ENCODE data around the gene TRAPPC8. TPM values are rescaled to one million over a fixed set of nuclear protein-coding genes. Genes with fewer than 3 reads are reported as not detected.

Gene TRAPPC8
- total and polyA plus RNA-seq, 10 donors, result 17.6 to 64.5 (median 50.8) TPM

- no peak for DNase-seq
- intact Hi-C loops (cut with DNase I; ENCODE audit: low total_unique reads), result no loop called here
- TF ChIP-seq POLR2A (IDR thresholded peaks at IDR 0.05) (no peak), POLR2AphosphoS5 (IDR thresholded peaks at IDR 0.05) (no peak), CTCF (IDR thresholded peaks at IDR 0.05 in 8 of 11, conservative IDR thresholded peaks at IDR 0.05 in 3 of 11) (no peak)
- peaks cover 0 to 23% (median 16%) of the 10 kb centered on the region in 8 donors for H3K9me3 ChIP-seq
- no peak overlapping the region for H3K27ac ChIP-seq
- H3K4me3 ChIP-seq, result no peak overlapping the region
- no peaks in the 10 kb centered on the region for H3K27me3 ChIP-seq (replicated peaks in 1 of 7)
- H3K36me3 ChIP-seq, result no peaks in the 10 kb centered on the region
- peaks cover 0 to 8% (median 0%) of the 10 kb centered on the region in 6 donors for H3K4me1 ChIP-seq
Measured at GRCh38 chr18:31980863-31981262, 37.9 kb upstream of the TRAPPC8 start.

- TF ChIP-seq CTCF (IDR thresholded peaks at IDR 0.05 in 8 of 11, conservative IDR thresholded peaks at IDR 0.05 in 3 of 11) (no peak), POLR2A (IDR thresholded peaks at IDR 0.05) (no peak), POLR2AphosphoS5 (IDR thresholded peaks at IDR 0.05) (no peak)
- no peak overlapping the region for H3K27ac ChIP-seq
- 89 to 99% (median 91%) methylated on average over 2 of the region's 2 CpGs for WGBS, 5 donors
- peaks cover 0 to 34% (median 23%) of the 10 kb centered on the region in 8 donors for H3K9me3 ChIP-seq
- intact Hi-C loops (cut with DNase I; ENCODE audit: low total_unique reads), result loop anchor here (10.0 kb wide), 2 partner anchors 235 to 425 kb away; no protein-coding TSS in a partner anchor
- DNase-seq, result no peak
- H3K4me3 ChIP-seq, result no peak overlapping the region
- H3K27me3 ChIP-seq (replicated peaks in 1 of 7), result no peaks in the 10 kb centered on the region
- no peaks in the 10 kb centered on the region for H3K36me3 ChIP-seq
- H3K4me1 ChIP-seq, result peaks cover 0 to 8% (median 0%) of the 10 kb centered on the region in 6 donors
Measured at GRCh38 chr18:31979714-31980113, 36.8 kb upstream of the TRAPPC8 start.

GRCh38 chr18:31978616-31979015, 35.7 kb upstream of the TRAPPC8 start:
- intact Hi-C loops (cut with DNase I; ENCODE audit: low total_unique reads), result loop anchor here (10.0 kb wide), 2 partner anchors 234 to 424 kb away; no protein-coding TSS in a partner anchor

More at GRCh38 chr18:31978616-31979015, 35.7 kb upstream of the TRAPPC8 start:
- H3K27me3 ChIP-seq (replicated peaks in 1 of 7), result no peaks in the 10 kb centered on the region
- H3K9me3 ChIP-seq, result peaks cover 0 to 45% (median 34%) of the 10 kb centered on the region in 8 donors
- peaks cover 0 to 4% (median 0%) of the 10 kb centered on the region in 6 donors for H3K4me1 ChIP-seq
- 93 to 95% (median 94%) methylated on average over 5 of the region's 5 CpGs for WGBS, 5 donors
- no peak overlapping the region for H3K27ac ChIP-seq
- H3K36me3 ChIP-seq, result no peaks in the 10 kb centered on the region
- H3K4me3 ChIP-seq, result no peak overlapping the region
- DNase-seq, result no peak
- no peak for TF ChIP-seq CTCF (IDR thresholded peaks at IDR 0.05 in 8 of 11, conservative IDR thresholded peaks at IDR 0.05 in 3 of 11)
- no peak for TF ChIP-seq POLR2AphosphoS5 (IDR thresholded peaks at IDR 0.05)
- no peak for TF ChIP-seq POLR2A (IDR thresholded peaks at IDR 0.05)
